Measurements from ENCODE around the gene SPSB4.

SPSB4 gene

DNA sequence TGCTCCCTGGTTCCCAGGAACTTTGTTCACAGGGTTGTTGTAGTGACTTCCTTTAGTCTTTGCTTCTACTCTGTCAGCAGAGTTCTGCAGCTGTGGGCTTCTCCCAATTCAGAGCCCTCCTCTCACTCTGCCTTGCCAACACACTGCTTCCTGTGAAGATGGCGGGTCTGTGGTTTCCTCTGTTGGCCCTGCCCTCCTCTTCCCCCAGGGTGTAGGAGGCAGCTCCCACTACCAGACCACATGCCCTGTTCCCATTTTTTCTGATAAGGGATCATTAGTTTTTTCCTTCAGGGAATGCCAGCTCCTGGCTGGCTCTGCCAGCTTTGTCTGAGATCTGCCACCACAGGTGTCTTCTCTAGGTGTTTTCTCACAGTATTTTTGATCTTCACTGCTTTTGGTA, 12.7 kb downstream of the SPSB4 start:
- H3K4me3 ChIP-seq (ENCODE audit: insufficient read depth, low read depth, low read length, poor library complexity, severe bottlenecking) = no peak overlapping the region
- no peaks in the 10 kb centered on the region for H3K36me3 ChIP-seq (ENCODE audit: control insufficient read depth, insufficient read depth, low read length)
- no peak overlapping the region for H3K27ac ChIP-seq (ENCODE audit: insufficient read depth, low read length, poor library complexity, severe bottlenecking)
- H3K9me3 ChIP-seq (ENCODE audit: control insufficient read depth, low read length) = no peaks in the 10 kb centered on the region
- H3K27me3 ChIP-seq (replicated peaks; ENCODE audit: control insufficient read depth, insufficient read depth, low read length, poor library complexity, severe bottlenecking) = no peaks in the 10 kb centered on the region
- DNase-seq = no peak
- no peaks in the 10 kb centered on the region for H3K4me1 ChIP-seq (ENCODE audit: control insufficient read depth, insufficient read depth, low read length, poor library complexity, severe bottlenecking)

DNA sequence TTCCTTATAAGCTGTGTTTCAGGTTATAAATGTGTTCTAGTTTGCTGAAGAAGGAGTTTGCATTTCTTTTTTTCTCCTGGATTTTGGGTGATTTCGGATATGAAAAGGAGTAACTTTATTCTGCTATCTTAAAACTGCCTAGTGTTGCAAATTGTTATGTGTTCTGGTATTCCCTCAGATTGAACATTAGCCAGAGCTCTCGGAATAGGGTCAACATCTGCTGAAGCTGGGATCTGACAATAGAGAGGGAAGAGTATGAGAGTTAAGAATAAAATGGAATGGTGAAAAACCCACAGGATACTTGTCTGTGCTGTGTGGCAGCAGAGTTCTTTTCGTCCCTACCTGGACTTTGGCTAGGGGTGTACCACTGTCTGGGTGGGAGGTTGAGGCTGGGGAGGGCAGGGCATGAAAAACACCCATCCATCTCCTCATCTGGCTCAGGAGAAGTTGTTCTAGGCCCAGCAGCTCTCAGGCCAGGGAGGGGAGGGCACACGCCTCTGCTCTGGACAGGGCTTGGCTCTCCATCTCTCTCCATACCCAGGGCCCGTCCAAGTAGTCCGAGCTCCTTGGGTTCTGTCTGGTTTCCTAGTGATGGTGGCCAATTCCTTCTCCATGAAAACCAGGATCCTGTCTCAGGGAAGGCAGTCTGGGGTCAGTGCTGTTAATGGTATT, 13.2 kb downstream of the SPSB4 start:
- H3K4me1 ChIP-seq (ENCODE audit: control insufficient read depth, insufficient read depth, low read length, poor library complexity, severe bottlenecking) = no peaks in the 10 kb centered on the region
- DNase-seq = no peak
- no peaks in the 10 kb centered on the region for H3K27me3 ChIP-seq (replicated peaks; ENCODE audit: control insufficient read depth, insufficient read depth, low read length, poor library complexity, severe bottlenecking)
- no peaks in the 10 kb centered on the region for H3K36me3 ChIP-seq (ENCODE audit: control insufficient read depth, insufficient read depth, low read length)
- H3K4me3 ChIP-seq (ENCODE audit: insufficient read depth, low read depth, low read length, poor library complexity, severe bottlenecking) = no peak overlapping the region
- H3K27ac ChIP-seq (ENCODE audit: insufficient read depth, low read length, poor library complexity, severe bottlenecking) = no peak overlapping the region
- no peaks in the 10 kb centered on the region for H3K9me3 ChIP-seq (ENCODE audit: control insufficient read depth, low read length)

DNA sequence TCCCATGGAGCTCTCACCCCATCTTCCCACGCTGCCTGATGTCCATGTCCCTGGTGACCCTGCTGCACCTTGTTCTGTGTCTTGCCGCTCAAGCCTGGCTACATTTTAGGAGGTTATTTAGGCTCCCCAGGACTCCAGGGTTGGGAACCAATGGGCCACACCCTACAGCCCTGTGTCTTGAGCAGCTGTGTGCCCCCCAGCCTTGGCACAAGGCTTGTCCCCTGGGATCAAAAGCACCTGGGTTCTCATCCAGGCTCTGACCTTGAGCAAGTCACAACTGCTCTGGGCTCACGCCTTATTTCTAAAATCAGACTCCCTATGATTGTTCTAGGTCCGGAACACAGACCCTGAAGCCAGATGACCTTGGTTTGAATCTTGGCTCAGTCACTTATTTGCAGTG, 14.1 kb downstream of the SPSB4 start:
- H3K9me3 ChIP-seq (ENCODE audit: control insufficient read depth, low read length) = no peaks in the 10 kb centered on the region
- DNase-seq = no peak
- no peak overlapping the region for H3K4me3 ChIP-seq (ENCODE audit: insufficient read depth, low read depth, low read length, poor library complexity, severe bottlenecking)
- H3K27me3 ChIP-seq (replicated peaks; ENCODE audit: control insufficient read depth, insufficient read depth, low read length, poor library complexity, severe bottlenecking) = no peaks in the 10 kb centered on the region
- H3K27ac ChIP-seq (ENCODE audit: insufficient read depth, low read length, poor library complexity, severe bottlenecking) = no peak overlapping the region
- H3K4me1 ChIP-seq (ENCODE audit: control insufficient read depth, insufficient read depth, low read length, poor library complexity, severe bottlenecking) = no peaks in the 10 kb centered on the region
- H3K36me3 ChIP-seq (ENCODE audit: control insufficient read depth, insufficient read depth, low read length) = no peaks in the 10 kb centered on the region

DNA sequence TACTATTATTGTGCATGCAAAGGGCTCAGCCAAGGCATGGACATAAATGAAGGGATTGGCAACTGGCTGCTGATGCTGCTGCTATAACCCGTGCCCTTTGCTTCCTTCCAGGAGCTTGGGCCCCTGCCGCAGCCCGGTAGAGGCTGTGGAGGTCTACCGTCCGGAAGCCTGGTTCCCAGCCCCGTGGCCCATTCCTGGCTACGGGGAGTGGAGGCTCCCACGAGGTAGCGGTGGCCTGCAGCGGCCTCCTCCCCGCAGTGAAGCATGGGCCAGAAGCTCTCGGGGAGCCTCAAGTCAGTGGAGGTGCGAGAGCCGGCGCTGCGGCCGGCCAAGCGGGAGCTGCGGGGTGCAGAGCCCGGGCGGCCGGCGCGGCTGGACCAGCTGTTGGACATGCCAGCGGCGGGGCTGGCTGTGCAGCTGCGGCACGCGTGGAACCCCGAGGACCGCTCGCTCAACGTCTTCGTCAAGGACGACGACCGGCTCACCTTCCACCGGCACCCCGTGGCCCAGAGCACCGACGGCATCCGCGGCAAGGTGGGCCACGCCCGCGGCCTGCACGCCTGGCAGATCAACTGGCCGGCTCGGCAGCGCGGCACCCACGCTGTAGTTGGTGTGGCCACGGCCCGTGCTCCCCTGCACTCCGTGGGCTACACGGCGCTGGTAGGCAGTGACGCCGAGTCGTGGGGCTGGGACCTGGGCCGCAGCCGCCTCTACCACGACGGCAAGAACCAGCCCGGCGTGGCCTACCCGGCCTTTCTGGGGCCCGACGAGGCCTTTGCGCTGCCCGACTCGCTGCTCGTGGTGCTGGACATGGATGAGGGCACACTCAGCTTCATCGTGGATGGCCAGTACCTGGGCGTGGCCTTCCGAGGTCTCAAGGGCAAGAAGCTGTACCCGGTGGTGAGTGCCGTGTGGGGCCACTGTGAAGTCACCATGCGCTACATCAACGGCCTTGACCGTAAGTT, 15.0 kb downstream of the SPSB4 start:
- Histone ChIP-seq H3K27ac (ENCODE audit: insufficient read depth, low read length, poor library complexity, severe bottlenecking) (no peak overlapping the region), H3K4me3 (ENCODE audit: insufficient read depth, low read depth, low read length, poor library complexity, severe bottlenecking) (no peak overlapping the region), H3K9me3 (ENCODE audit: control insufficient read depth, low read length) (no peaks in the 10 kb centered on the region), H3K4me1 (ENCODE audit: control insufficient read depth, insufficient read depth, low read length, poor library complexity, severe bottlenecking) (no peaks in the 10 kb centered on the region), H3K27me3 (replicated peaks; ENCODE audit: control insufficient read depth, insufficient read depth, low read length, poor library complexity, severe bottlenecking) (no peaks in the 10 kb centered on the region), H3K36me3 (ENCODE audit: control insufficient read depth, insufficient read depth, low read length) (no peaks in the 10 kb centered on the region)
- no peak for DNase-seq

- Histone ChIP-seq H3K27ac (ENCODE audit: insufficient read depth, low read length, poor library complexity, severe bottlenecking) (no peak overlapping the region), H3K36me3 (ENCODE audit: control insufficient read depth, insufficient read depth, low read length) (no peaks in the 10 kb centered on the region), H3K4me3 (ENCODE audit: insufficient read depth, low read depth, low read length, poor library complexity, severe bottlenecking) (no peak overlapping the region), H3K4me1 (ENCODE audit: control insufficient read depth, insufficient read depth, low read length, poor library complexity, severe bottlenecking) (no peaks in the 10 kb centered on the region), H3K27me3 (replicated peaks; ENCODE audit: control insufficient read depth, insufficient read depth, low read length, poor library complexity, severe bottlenecking) (no peaks in the 10 kb centered on the region), H3K9me3 (ENCODE audit: control insufficient read depth, low read length) (no peaks in the 10 kb centered on the region)
- no peak for DNase-seq
Measured at GRCh38 chr3:141067206-141067974, 16.2 kb downstream of the SPSB4 start.

GRCh38 chr3:141070229-141070628, 19.1 kb downstream of the SPSB4 start:
- no peaks in the 10 kb centered on the region for H3K27me3 ChIP-seq (replicated peaks; ENCODE audit: control insufficient read depth, insufficient read depth, low read length, poor library complexity, severe bottlenecking)
- H3K36me3 ChIP-seq (ENCODE audit: control insufficient read depth, insufficient read depth, low read length) = no peaks in the 10 kb centered on the region
- DNase-seq = no peak
- H3K4me3 ChIP-seq (ENCODE audit: insufficient read depth, low read depth, low read length, poor library complexity, severe bottlenecking) = no peak overlapping the region
- no peak overlapping the region for H3K27ac ChIP-seq (ENCODE audit: insufficient read depth, low read length, poor library complexity, severe bottlenecking)
- H3K4me1 ChIP-seq (ENCODE audit: control insufficient read depth, insufficient read depth, low read length, poor library complexity, severe bottlenecking) = no peaks in the 10 kb centered on the region
- no peaks in the 10 kb centered on the region for H3K9me3 ChIP-seq (ENCODE audit: control insufficient read depth, low read length)

- H3K4me3 ChIP-seq (ENCODE audit: insufficient read depth, low read depth, low read length, poor library complexity, severe bottlenecking) = no peak overlapping the region
- DNase-seq = no peak
- H3K27ac ChIP-seq (ENCODE audit: insufficient read depth, low read length, poor library complexity, severe bottlenecking) = no peak overlapping the region
- no peaks in the 10 kb centered on the region for H3K4me1 ChIP-seq (ENCODE audit: control insufficient read depth, insufficient read depth, low read length, poor library complexity, severe bottlenecking)
- H3K27me3 ChIP-seq (replicated peaks; ENCODE audit: control insufficient read depth, insufficient read depth, low read length, poor library complexity, severe bottlenecking) = no peaks in the 10 kb centered on the region
- H3K36me3 ChIP-seq (ENCODE audit: control insufficient read depth, insufficient read depth, low read length) = no peaks in the 10 kb centered on the region
- no peaks in the 10 kb centered on the region for H3K9me3 ChIP-seq (ENCODE audit: control insufficient read depth, low read length)
Measured at GRCh38 chr3:141070727-141071357, 19.7 kb downstream of the SPSB4 start.

DNA sequence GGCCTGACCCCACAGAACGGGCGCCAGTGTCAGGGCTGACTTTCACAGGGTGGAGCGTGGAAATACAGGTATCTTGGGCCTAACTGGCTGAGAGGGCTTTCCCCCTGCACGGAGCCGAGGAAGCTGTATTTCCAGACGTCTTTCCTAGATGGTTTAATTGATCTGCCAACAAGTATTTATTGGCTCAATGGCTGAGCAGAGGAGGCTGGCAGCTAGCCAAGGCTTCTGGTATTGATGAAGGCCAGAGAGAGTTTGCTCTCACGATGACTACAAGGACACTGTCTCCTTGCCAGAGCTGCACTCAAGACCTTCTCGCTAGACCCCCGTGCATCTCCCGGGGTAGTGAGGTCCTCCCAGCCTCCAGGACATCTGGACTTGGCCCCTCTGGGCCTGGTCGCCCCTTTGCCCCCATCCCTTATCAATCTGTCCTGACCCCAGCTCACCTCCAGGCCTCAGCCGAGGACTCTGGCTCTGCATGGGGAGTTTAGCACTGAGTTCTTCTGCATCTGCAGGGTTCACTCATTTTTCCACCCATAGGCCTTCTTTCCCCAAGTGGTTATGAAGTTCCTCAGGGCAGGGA, 20.6 kb downstream of the SPSB4 start:
- Histone ChIP-seq H3K4me1 (ENCODE audit: control insufficient read depth, insufficient read depth, low read length, poor library complexity, severe bottlenecking) (no peaks in the 10 kb centered on the region), H3K27ac (ENCODE audit: insufficient read depth, low read length, poor library complexity, severe bottlenecking) (no peak overlapping the region), H3K4me3 (ENCODE audit: insufficient read depth, low read depth, low read length, poor library complexity, severe bottlenecking) (no peak overlapping the region), H3K9me3 (ENCODE audit: control insufficient read depth, low read length) (no peaks in the 10 kb centered on the region), H3K36me3 (ENCODE audit: control insufficient read depth, insufficient read depth, low read length) (no peaks in the 10 kb centered on the region), H3K27me3 (replicated peaks; ENCODE audit: control insufficient read depth, insufficient read depth, low read length, poor library complexity, severe bottlenecking) (no peaks in the 10 kb centered on the region)
- no peak for DNase-seq

DNA sequence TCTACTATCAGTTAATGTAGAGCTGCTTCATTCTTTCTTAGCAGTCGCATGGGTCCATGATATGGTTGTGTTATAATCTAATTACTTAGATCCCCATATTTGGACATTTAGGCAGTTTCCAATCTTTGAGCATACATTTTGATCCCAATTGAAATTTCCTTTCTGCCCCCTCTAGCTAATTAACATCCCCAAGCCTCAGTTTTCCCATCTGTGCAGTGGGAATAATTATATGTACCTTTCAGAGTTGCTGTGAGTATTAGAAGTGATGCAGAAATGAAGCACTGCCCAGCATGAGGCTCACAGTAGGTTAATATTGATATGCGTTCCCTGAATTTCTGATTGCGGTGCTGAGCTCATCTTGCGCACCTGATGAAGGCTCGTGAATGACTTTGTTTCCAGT, 21.8 kb downstream of the SPSB4 start:
- Histone ChIP-seq H3K27me3 (replicated peaks; ENCODE audit: control insufficient read depth, insufficient read depth, low read length, poor library complexity, severe bottlenecking) (no peaks in the 10 kb centered on the region), H3K4me1 (ENCODE audit: control insufficient read depth, insufficient read depth, low read length, poor library complexity, severe bottlenecking) (no peaks in the 10 kb centered on the region)

More for the DNA sequence above, 21.8 kb downstream of the SPSB4 start:
- DNase-seq = no peak
- H3K4me3 ChIP-seq (ENCODE audit: insufficient read depth, low read depth, low read length, poor library complexity, severe bottlenecking) = no peak overlapping the region
- no peak overlapping the region for H3K27ac ChIP-seq (ENCODE audit: insufficient read depth, low read length, poor library complexity, severe bottlenecking)
- H3K36me3 ChIP-seq (ENCODE audit: control insufficient read depth, insufficient read depth, low read length) = no peaks in the 10 kb centered on the region
- H3K9me3 ChIP-seq (ENCODE audit: control insufficient read depth, low read length) = no peaks in the 10 kb centered on the region
